Muscle of leg (tissue), 16 donors: ENCODE results near the gene CRTC2. TPM values are rescaled to one million over a fixed set of nuclear protein-coding genes. Genes with fewer than 3 reads are reported as not detected.
"Not testable (repeated sequence)": the region's sequence is repeated elsewhere in the genome, so short reads cannot be mapped to it uniquely, and the experiment has no call there.

Experiments
- DNase-seq: peaks from one replicate; pipeline ENCODE4 v3.0.0; 2013
- H3K27ac ChIP-seq: one replicate; pipeline ENCODE4 v1.5.1; 2013; ENCODE audit warnings: mild to moderate bottlenecking, low read length, control low read depth
- H3K27me3 ChIP-seq: one replicate; pipeline ENCODE4 v1.6.1; 2013; ENCODE audit warnings: low read length; ENCODE audit not compliant: control insufficient read depth, insufficient read depth
- H3K36me3 ChIP-seq: one replicate; pipeline ENCODE4 v1.6.1; 2013; ENCODE audit warnings: low read length; ENCODE audit not compliant: control insufficient read depth, insufficient read depth
- H3K4me1 ChIP-seq: one replicate; pipeline ENCODE4 v1.6.1; 2013; ENCODE audit warnings: low read length; ENCODE audit not compliant: control insufficient read depth, insufficient read depth
- H3K4me3 ChIP-seq: one replicate; pipeline ENCODE4 v1.5.1; 2013; ENCODE audit warnings: low read length, control low read depth
- H3K9me3 ChIP-seq: replicated peaks from 2 replicates; pipeline ENCODE4 v1.6.1; 2013; ENCODE audit warnings: low read depth, low read length; ENCODE audit not compliant: control insufficient read depth
- WGBS: methylation state at CpG from one replicate; pipeline ENCODE4 v1.1.5; 2013; ENCODE audit warnings: missing lambda C conversion rate; ENCODE audit not compliant: insufficient coverage; 5-methylcytosine and 5-hydroxymethylcytosine counted together
- long read RNA-seq, 11 donors: transcript quantifications; one replicate each; lab custom pipeline, GENCODE V29; 2026
- polyA plus RNA-seq, 8 donors: library from polyadenylated mRNA; unstranded; fragments of 120-200 nt; gene quantifications; one replicate each; pipeline versions ENCODE4 v1.2.1 to v1.2.3, GENCODE V29; 2013; ENCODE audit warnings: inconsistent platforms in 1 of 8, low replicate concordance in 1 of 8; ENCODE audit not compliant: insufficient read length in 8 of 8, insufficient read depth in 1 of 8
- total RNA-seq: library from RNA; stranded (reverse); fragments of 120-200 nt; gene quantifications from one replicate; pipeline ENCODE4 v1.2.4, GENCODE V29; 2013

CRTC2 gene, protein sequence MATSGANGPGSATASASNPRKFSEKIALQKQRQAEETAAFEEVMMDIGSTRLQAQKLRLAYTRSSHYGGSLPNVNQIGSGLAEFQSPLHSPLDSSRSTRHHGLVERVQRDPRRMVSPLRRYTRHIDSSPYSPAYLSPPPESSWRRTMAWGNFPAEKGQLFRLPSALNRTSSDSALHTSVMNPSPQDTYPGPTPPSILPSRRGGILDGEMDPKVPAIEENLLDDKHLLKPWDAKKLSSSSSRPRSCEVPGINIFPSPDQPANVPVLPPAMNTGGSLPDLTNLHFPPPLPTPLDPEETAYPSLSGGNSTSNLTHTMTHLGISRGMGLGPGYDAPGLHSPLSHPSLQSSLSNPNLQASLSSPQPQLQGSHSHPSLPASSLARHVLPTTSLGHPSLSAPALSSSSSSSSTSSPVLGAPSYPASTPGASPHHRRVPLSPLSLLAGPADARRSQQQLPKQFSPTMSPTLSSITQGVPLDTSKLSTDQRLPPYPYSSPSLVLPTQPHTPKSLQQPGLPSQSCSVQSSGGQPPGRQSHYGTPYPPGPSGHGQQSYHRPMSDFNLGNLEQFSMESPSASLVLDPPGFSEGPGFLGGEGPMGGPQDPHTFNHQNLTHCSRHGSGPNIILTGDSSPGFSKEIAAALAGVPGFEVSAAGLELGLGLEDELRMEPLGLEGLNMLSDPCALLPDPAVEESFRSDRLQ
- total RNA-seq (7.0 TPM), polyA plus RNA-seq (10 to 100 TPM; 17.6 to 28.6 (median 22.5) TPM)
- long read RNA-seq, donor 1, partial matches to known transcripts = 0 of 1 reads
- long read RNA-seq, donor 1, other reads (novel, unspliced or antisense) = 0 of 1 reads
- long read RNA-seq, donor 2 = 0 reads
- long read RNA-seq, donor 3, partial matches to known transcripts = 0 of 2 reads
- long read RNA-seq, donor 3, other reads (novel, unspliced or antisense) = 0 of 2 reads
- long read RNA-seq, donor 4, partial matches to known transcripts = 0 of 2 reads
- long read RNA-seq, donor 4, other reads (novel, unspliced or antisense) = 0 of 2 reads
- long read RNA-seq, donor 5, partial matches to known transcripts = 5 of 6 reads
- long read RNA-seq, donor 5, other reads (novel, unspliced or antisense) = 0 of 6 reads
- long read RNA-seq, donor 6, partial matches to known transcripts = 7 of 9 reads
- long read RNA-seq, donor 6, other reads (novel, unspliced or antisense) = 0 of 9 reads
- long read RNA-seq, donor 7 = 0 reads
- long read RNA-seq, donor 8, partial matches to known transcripts = 0 of 2 reads
- long read RNA-seq, donor 8, other reads (novel, unspliced or antisense) = 0 of 2 reads
- long read RNA-seq, donor 9 = 0 reads
- long read RNA-seq, donor 10, partial matches to known transcripts = 0 of 3 reads
- long read RNA-seq, donor 10, other reads (novel, unspliced or antisense) = 0 of 3 reads
- long read RNA-seq, donor 11, partial matches to known transcripts = 7 of 8 reads
- long read RNA-seq, donor 11, other reads (novel, unspliced or antisense) = 0 of 8 reads

DNA sequence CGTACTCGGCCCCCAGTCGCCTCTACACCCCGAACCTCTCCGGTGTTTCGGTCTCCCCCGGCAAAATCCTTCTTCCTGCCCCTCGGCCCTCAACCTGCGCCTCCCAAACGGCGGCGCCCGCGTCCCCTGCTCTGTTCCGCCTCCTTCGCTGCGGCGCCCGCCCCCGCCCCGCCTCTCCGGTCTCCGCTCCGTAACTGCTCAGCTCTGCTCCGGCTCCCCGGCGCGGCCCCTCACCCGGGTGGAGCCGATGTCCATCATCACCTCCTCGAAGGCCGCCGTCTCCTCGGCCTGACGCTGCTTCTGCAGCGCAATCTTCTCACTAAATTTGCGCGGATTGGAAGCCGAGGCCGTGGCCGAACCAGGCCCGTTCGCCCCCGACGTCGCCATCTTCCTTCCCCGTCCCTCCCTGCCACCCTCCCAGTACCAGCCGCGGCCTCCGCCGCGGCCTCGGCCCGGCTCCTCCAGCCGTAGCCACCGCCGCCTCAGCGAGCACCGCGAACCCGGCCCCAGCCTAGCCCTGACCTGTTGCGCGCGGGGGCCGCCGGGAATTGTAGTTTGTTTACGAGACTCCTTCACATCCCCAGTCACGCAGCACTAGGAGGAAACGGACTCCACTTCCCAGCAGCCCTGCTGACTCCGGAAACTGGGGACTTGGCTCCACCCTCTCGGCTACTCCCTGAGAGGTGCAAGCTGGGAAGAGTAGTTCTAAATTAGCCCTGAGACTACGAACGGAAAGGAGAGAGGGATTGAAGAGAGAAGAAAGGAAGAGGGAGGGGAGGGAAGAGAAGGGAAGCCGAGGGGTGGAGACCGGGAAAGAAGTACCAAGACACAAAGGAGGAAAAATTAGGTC is at the start of gene CRTC2:
Gene CRTC2, minus strand, starts transcription at position 502 of the 850 bp plus-strand sequence. Its CDS starts 115 bp downstream, at position 387.
- Histone ChIP-seq H3K27ac (peak within 1 kb of the TSS; percentile 93), H3K4me1 (peaks cover 41% of the 10 kb centered on the region), H3K9me3 (no peaks in the 10 kb centered on the region), H3K36me3 (peaks cover 37% of the 10 kb centered on the region), H3K4me3 (peak within 1 kb of the TSS; percentile 92), H3K27me3 (no peaks in the 10 kb centered on the region)
- DNase-seq = peak; percentile 100
- WGBS = under 1% methylated on average over 61 of the region's 75 CpGs

DNA sequence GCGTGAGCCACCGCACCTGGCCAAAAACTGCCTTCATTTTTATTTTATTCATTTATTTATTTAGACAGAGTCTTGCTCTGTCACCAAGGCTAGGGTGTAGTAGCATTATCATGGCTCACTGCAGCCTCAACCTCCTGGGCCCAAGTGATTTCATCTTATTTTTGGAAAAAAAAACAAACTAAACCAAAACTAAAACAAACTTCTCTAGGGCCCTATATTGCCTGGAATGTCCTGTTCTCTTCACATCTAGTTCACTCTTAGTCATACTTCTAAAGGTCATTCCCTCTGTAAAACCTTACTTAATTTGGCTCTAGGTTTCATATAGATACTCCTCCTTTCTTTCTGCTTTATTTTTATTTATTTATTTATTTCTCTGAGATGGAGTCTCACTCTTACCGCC is 47.7 kb upstream of the CRTC2 start:
- no peak overlapping the region for H3K4me3 ChIP-seq
- no peaks in the 10 kb centered on the region for H3K27me3 ChIP-seq
- no peak overlapping the region for H3K27ac ChIP-seq
- H3K36me3 ChIP-seq = no peaks in the 10 kb centered on the region
- H3K4me1 ChIP-seq = no peaks in the 10 kb centered on the region
- no CpG with 5 or more reads among the region's 3 CpGs for whole genome bisulfite sequencing
- no peaks in the 10 kb centered on the region for H3K9me3 ChIP-seq
- DNase-seq = no peak

DNA sequence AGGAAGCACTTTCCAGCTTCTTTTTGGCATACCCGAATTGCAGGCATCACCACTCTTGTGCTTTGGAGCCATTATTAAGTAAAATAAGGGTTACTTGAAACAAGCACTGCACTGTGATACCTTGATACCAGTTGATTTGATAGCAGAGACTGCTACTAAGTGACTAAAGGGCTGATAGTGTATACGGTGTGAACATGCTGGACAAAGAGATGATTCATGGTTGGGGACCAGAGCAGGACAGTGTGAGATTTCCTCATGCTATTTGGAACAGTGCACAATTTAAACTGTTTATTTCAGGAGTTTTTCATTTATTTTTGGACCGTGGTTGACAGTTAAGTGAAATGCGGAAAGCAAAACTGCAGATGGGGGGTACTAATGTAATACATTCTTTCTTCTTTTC is 42.0 kb upstream of the CRTC2 start:
- no peaks in the 10 kb centered on the region for H3K27me3 ChIP-seq
- no peaks in the 10 kb centered on the region for H3K36me3 ChIP-seq
- no peaks in the 10 kb centered on the region for H3K4me1 ChIP-seq
- no peaks in the 10 kb centered on the region for H3K9me3 ChIP-seq
- no peak overlapping the region for H3K27ac ChIP-seq
- DNase-seq = no peak
- H3K4me3 ChIP-seq = no peak overlapping the region
- WGBS = no CpG with 5 or more reads among the region's 4 CpGs

DNA sequence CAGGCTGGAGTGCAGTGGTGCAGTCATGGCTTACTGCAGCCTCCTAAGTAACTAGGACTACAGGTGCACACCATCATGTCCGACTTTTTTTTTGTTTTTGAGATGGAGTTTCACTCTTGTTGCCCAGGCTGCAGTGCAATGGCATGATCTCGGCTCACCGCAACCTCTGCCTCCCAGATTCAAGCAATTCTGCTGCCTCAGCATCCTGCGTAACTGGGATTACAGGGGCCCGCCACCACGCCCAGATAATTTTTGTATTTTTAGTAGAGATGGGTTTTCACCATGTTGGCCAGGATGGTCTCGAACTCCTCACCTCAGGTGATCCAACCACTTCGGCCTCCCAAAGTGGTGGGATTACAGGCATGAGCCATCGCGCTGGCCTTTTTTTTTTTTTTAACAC is 38.5 kb upstream of the CRTC2 start:
- H3K4me3 ChIP-seq, DNase-seq, H3K27ac ChIP-seq, H3K27me3 ChIP-seq, H3K4me1 ChIP-seq, H3K9me3 ChIP-seq: not testable (repeated sequence)
- H3K36me3 ChIP-seq = peaks cover 28% of the 10 kb centered on the region
- 100% methylated on average over 1 of the region's 10 CpGs for WGBS

DNA sequence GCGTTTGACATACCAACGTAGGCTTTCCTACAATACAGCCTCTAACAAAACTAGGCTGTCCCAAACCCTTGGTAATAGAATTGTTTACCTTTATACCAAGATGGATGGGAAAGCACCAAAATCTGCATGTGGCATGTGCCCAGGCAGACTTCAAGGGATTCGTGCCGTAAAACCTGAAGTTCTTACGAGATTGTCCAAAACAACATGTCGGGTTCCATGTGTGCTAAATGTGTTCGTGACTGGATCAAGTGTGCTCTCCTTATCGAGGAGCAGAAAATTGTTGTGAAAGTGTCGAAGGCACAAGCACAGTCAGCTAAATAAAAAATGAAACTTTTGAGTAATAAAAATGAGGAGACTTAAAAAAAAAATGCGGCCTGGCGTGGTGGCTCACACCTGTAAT is 37.2 kb upstream of the CRTC2 start:
- H3K9me3 ChIP-seq = no peaks in the 10 kb centered on the region
- 98% methylated on average over 9 of the region's 11 CpGs for WGBS
- no peaks in the 10 kb centered on the region for H3K27me3 ChIP-seq
- no peak overlapping the region for H3K27ac ChIP-seq
- H3K36me3 ChIP-seq = peaks cover 30% of the 10 kb centered on the region
- H3K4me1 ChIP-seq = peaks cover 6% of the 10 kb centered on the region
- no peak overlapping the region for H3K4me3 ChIP-seq
- no peak for DNase-seq

DNA sequence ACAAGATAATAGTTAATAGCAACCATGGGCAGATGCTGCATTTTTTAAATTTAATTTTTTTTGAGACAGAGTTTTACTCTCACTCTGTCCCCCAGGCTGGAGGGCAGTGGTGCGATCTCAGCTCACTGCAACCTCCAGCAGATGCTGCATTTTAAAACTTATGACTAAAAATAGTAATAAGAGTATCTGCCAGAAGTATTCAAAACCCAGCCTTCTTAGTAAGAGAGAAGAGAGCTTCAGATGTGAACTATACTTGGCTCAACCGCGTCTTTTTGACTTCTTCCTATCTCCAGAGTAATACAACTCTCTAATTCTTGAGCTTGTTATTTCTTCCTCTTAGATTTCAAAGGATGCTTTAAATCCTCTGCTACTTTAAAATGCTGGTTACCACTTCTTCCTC is 36.8 kb upstream of the CRTC2 start:
- peaks cover 30% of the 10 kb centered on the region for H3K36me3 ChIP-seq
- no peaks in the 10 kb centered on the region for H3K9me3 ChIP-seq
- no peak overlapping the region for H3K4me3 ChIP-seq
- no CpG with 5 or more reads among the region's 3 CpGs for WGBS
- no peak overlapping the region for H3K27ac ChIP-seq
- DNase-seq = peak; percentile 36
- peaks cover 6% of the 10 kb centered on the region for H3K4me1 ChIP-seq
- H3K27me3 ChIP-seq = no peaks in the 10 kb centered on the region

DNA sequence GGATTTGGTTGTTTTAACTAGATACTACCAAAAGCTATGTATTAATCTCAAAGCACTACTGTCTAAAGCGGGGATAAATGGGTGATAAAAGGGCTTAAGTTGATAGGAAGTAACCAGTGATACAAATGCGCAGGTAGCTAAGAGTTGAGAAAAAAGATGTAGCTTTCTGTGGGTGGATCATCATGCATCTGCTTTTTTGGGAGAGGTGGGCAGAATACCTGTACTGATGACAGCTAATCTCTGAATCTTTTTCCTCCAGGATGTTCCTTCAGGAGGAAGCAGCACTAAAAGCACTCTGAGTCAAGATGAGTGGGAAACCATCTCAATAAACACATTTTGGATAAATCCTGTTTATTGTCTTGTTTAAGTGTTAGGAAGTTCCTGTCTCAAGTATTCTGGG is 33.4 kb upstream of the CRTC2 start:
- no peak for DNase-seq
- Histone ChIP-seq H3K9me3 (no peaks in the 10 kb centered on the region), H3K27me3 (no peaks in the 10 kb centered on the region), H3K27ac (no peak overlapping the region), H3K4me3 (no peak overlapping the region), H3K4me1 (peaks cover 6% of the 10 kb centered on the region), H3K36me3 (peaks cover 30% of the 10 kb centered on the region)
- 71% methylated on average over 2 of the region's 2 CpGs for WGBS

DNA sequence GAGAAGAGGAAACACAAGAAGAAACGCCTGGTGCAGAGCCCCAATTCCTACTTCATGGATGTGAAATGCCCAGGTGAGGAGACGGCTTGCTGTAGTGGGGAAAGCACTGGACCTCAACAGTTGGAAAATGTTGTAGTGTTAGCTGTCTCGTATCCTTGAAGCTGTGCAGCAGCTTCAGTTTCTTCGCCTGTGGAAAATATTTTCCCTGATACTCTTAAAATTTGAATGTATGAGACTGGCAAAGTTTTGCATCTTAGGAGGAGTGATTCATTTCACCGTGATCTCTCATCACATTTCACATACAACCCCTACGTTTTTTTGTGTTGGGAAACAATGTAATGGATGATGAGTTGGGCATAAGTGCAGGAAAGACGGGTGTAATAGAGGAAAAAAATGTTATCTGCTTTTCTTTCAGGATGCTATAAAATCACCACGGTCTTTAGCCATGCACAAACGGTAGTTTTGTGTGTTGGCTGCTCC is 32.8 kb upstream of the CRTC2 start:
- no peak for DNase-seq
- Histone ChIP-seq H3K27ac (peak overlapping the region; percentile 86), H3K4me1 (peaks cover 8% of the 10 kb centered on the region), H3K9me3 (no peaks in the 10 kb centered on the region), H3K27me3 (no peaks in the 10 kb centered on the region), H3K4me3 (peak overlapping the region; percentile 77), H3K36me3 (peaks cover 30% of the 10 kb centered on the region)
- 15% methylated on average over 4 of the region's 9 CpGs for WGBS
